Glutamatergic neuron (in vitro differentiated cells): ENCODE results near the gene MIER1. TPM values are rescaled to one million over a fixed set of nuclear protein-coding genes. Genes with fewer than 3 reads are reported as not detected.

Source experiments
- DNase-seq: peaks from one replicate; pipeline ENCODE4 v3.0.0; 2022
- H3K27ac Mint-ChIP-seq: one replicate; pipeline ENCODE4 v1.8.0; 2020; ENCODE audit warnings: mild to moderate bottlenecking, mixed read lengths, inconsistent platforms; ENCODE audit not compliant: unreplicated experiment
- H3K27me3 Mint-ChIP-seq: one replicate; pipeline ENCODE4 v1.8.0; 2020; ENCODE audit warnings: mild to moderate bottlenecking, moderate library complexity, mixed read lengths, inconsistent platforms; ENCODE audit not compliant: unreplicated experiment
- H3K36me3 Mint-ChIP-seq: one replicate; pipeline ENCODE4 v1.8.0; 2020; ENCODE audit warnings: mild to moderate bottlenecking, mixed read lengths, inconsistent platforms; ENCODE audit not compliant: unreplicated experiment
- H3K4me1 Mint-ChIP-seq: one replicate; pipeline ENCODE4 v1.8.0; 2020; ENCODE audit warnings: mild to moderate bottlenecking, low read depth, mixed read lengths, inconsistent platforms; ENCODE audit not compliant: unreplicated experiment
- H3K4me3 Mint-ChIP-seq: one replicate; pipeline ENCODE4 v1.8.0; 2020; ENCODE audit warnings: mild to moderate bottlenecking, mixed read lengths, inconsistent platforms; ENCODE audit not compliant: unreplicated experiment
- H3K9me3 Mint-ChIP-seq: one replicate; pipeline ENCODE4 v1.8.0; 2020; ENCODE audit warnings: mild to moderate bottlenecking, moderate library complexity, mixed read lengths, inconsistent platforms; ENCODE audit not compliant: unreplicated experiment
- total RNA-seq: library from RNA; stranded (reverse); fragmentation: NEBNext Ultra II Directional; extraction: Animal tissue kit (Norgen Biotek cat#: 25700); gene quantifications from one replicate; pipeline ENCODE4 v1.2.1, GENCODE V29; 2021; ENCODE audit not compliant: unreplicated experiment
- TF ChIP-seq, protein P1 (sequence below): fragments of 200-600 bp; sonication (generic); IDR thresholded peaks from one replicate; pipeline ENCODE4 v1.5.0; 2021; ENCODE audit not compliant: partially characterized antibody, unreplicated experiment

The MIER1 gene
- total RNA-seq, 1 donor from 2014 or later: 19.0 TPM

DNA sequence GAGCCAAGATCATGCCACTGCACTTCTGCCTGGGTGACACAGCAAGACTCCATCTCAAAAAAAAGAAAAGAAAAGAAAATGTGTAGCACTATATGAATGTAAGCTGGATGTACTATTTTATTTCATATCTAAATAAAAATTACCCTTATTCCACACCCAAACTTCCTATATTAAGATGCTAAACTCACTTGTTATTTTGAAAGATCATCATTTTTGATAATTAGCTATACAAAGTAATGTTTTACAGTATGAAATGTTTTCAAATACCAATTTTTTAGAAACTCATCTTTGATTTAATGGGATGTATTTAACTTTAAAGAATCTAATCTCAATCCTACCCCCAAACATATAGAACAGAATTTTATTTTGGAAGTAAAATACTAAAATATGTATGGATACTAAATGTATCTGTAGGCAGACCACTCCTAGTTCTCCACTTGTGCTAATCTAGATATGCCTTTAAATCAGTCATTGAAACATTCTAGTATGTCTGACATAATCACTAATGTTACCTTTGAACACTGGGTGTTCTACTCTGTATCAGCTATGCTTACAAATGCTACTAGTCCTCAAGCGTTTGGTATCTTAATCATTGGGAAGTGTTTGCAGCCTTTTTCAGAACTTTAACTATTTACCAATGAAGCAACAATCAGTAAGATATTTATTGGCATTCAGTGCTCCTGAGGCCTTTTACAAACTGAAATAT, 12.9 kb downstream of the MIER1 start:
- Mint-ChIP-seq H3K27ac (no peak overlapping the region), H3K9me3 (no peaks in the 10 kb centered on the region), H3K36me3 (no peaks in the 10 kb centered on the region), H3K4me3 (no peak overlapping the region), H3K27me3 (no peaks in the 10 kb centered on the region), H3K4me1 (peaks cover 5% of the 10 kb centered on the region)
- TF ChIP-seq, protein P1, sequence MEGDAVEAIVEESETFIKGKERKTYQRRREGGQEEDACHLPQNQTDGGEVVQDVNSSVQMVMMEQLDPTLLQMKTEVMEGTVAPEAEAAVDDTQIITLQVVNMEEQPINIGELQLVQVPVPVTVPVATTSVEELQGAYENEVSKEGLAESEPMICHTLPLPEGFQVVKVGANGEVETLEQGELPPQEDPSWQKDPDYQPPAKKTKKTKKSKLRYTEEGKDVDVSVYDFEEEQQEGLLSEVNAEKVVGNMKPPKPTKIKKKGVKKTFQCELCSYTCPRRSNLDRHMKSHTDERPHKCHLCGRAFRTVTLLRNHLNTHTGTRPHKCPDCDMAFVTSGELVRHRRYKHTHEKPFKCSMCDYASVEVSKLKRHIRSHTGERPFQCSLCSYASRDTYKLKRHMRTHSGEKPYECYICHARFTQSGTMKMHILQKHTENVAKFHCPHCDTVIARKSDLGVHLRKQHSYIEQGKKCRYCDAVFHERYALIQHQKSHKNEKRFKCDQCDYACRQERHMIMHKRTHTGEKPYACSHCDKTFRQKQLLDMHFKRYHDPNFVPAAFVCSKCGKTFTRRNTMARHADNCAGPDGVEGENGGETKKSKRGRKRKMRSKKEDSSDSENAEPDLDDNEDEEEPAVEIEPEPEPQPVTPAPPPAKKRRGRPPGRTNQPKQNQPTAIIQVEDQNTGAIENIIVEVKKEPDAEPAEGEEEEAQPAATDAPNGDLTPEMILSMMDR: no peak
- DNase-seq: no peak

DNA sequence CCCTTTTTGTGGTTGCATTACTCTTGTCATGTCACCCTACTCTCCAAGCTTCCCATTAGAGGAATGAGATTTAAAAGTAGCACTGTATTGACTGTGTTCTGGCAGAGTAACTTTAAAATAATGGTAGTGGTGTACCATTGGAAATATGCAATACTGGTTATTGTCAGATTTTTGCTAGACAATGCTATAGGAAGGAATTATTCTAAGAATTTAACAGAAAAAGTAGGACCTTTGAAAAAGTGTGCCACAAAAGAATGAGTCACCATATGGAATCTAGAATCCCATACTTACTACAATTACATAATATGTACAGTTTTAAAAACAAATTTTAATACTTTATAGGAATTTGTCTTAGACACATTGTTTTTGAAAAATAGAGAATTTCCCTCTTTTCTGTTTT, 13.8 kb downstream of the MIER1 start:
- TF ChIP-seq, protein P1: no peak
- no peak overlapping the region for H3K27ac Mint-ChIP-seq

DNA sequence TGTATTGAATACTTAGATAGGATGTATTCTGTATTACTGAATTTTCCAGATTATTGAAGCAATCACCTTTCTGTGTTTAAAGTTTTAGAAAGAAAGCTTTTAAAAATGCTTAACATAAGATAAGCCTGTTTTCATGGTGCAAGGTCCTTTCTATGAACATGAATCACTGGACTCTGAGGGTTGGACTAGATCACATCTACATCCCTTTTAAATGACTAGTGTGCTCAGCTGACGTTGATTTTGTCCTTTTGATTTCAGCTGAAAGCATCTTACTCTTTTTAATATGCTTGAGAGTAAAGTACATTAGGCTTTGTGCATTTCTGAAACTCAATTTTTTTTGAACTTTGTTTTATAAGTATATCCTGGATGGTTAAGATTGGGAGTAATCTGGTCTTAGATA, 16.2 kb downstream of the MIER1 start:
- peaks cover 2% of the 10 kb centered on the region for H3K27me3 Mint-ChIP-seq
- TF ChIP-seq, protein P1: no peak
- H3K4me3 Mint-ChIP-seq: no peak overlapping the region
- no peak overlapping the region for H3K27ac Mint-ChIP-seq
- H3K36me3 Mint-ChIP-seq: no peaks in the 10 kb centered on the region
- peaks cover 2% of the 10 kb centered on the region for H3K4me1 Mint-ChIP-seq
- DNase-seq: no peak
- H3K9me3 Mint-ChIP-seq: no peaks in the 10 kb centered on the region

More for the DNA sequence above, 13.8 kb downstream of the MIER1 start:
- H3K9me3 Mint-ChIP-seq: no peaks in the 10 kb centered on the region
- H3K27me3 Mint-ChIP-seq: peaks cover 2% of the 10 kb centered on the region
- H3K4me1 Mint-ChIP-seq: peaks cover 2% of the 10 kb centered on the region
- no peaks in the 10 kb centered on the region for H3K36me3 Mint-ChIP-seq
- no peak overlapping the region for H3K4me3 Mint-ChIP-seq
- DNase-seq: no peak

DNA sequence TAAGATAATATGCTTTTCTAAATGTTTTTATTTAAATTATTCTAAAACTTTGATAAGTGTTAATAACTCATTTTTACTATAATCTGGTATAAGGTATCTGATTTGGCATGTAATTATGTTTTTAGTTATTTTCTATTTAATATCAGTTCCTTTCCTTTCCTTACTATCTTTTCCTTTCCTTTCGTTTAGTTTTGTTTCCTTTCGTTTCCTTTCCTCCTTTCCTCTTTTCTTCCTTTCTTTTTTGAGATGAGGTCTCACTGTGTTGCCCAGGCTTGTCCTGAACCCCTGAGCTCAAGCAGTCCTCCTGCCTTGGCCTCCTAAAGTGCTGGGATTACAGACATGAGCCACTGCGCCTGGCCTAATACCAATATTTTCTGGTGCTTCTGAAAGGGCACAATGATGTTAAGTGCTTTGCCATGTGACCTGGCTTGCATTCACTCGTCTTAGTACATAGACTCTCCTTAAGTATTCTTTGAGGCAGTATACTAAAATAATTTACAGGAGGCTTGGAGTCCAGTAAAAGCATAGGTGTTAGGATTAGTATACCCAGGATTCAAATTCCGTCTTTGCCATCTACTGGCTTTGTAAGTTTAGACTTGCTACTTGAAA, 18.7 kb downstream of the MIER1 start:
- Mint-ChIP-seq H3K27me3 (peaks cover 2% of the 10 kb centered on the region), H3K4me3 (no peak overlapping the region), H3K4me1 (peaks cover 2% of the 10 kb centered on the region), H3K27ac (no peak overlapping the region), H3K9me3 (no peaks in the 10 kb centered on the region), H3K36me3 (no peaks in the 10 kb centered on the region)
- no peak for DNase-seq
- TF ChIP-seq, protein P1: no peak
